Activated CD4-positive, alpha-beta T cell treated with anti-CD3 and anti-CD28 coated beads, Interleukin-2, Interleukin-6, amounts not matched to agents 100 ng/mL and 50 ng/mL, durations not matched to agents 16 hours and 8 hours (primary cell): Measurements from ENCODE around the gene PALMD.

Experiments used
- DNase-seq: peaks from one replicate; pipeline ENCODE4 v3.0.0-alpha.2; 2020

The PALMD gene

GRCh38 chr1:99661780-99662179 is 15.9 kb downstream of the PALMD start:
- DNase-seq, result no peak

GRCh38 chr1:99662539-99663080 is 16.7 kb downstream of the PALMD start:
- no peak for DNase-seq

- DNase-seq, result no peak
Measured at GRCh38 chr1:99663501-99663900, 17.6 kb downstream of the PALMD start.

- DNase-seq, result no peak
Measured at GRCh38 chr1:99665212-99665611, 19.3 kb downstream of the PALMD start.

- DNase-seq, result no peak
Measured at GRCh38 chr1:99669376-99669775, 23.5 kb downstream of the PALMD start.

- no peak for DNase-seq
Measured at GRCh38 chr1:99669821-99670220, 23.9 kb downstream of the PALMD start.

GRCh38 chr1:99670583-99670982 is 24.7 kb downstream of the PALMD start:
- no peak for DNase-seq

GRCh38 chr1:99672038-99672437 is 26.1 kb downstream of the PALMD start:
- no peak for DNase-seq

GRCh38 chr1:99672530-99673213 is 26.8 kb downstream of the PALMD start:
- DNase-seq, result no peak

GRCh38 chr1:99673315-99673714 is 27.4 kb downstream of the PALMD start:
- no peak for DNase-seq

- peak; percentile 12 for DNase-seq
Measured at GRCh38 chr1:99674115-99675064, 28.5 kb downstream of the PALMD start.

GRCh38 chr1:99675292-99675691 is 29.4 kb downstream of the PALMD start:
- no peak for DNase-seq

GRCh38 chr1:99675994-99676393 is 30.1 kb downstream of the PALMD start:
- DNase-seq, result no peak

GRCh38 chr1:99676876-99677275 is 31.0 kb downstream of the PALMD start:
- DNase-seq, result no peak

GRCh38 chr1:99677416-99677815 is 31.5 kb downstream of the PALMD start:
- DNase-seq, result no peak

- no peak for DNase-seq
Measured at GRCh38 chr1:99680270-99680669, 34.4 kb downstream of the PALMD start.

GRCh38 chr1:99681583-99681982 is 35.7 kb downstream of the PALMD start:
- DNase-seq, result no peak

GRCh38 chr1:99682291-99682751 is 36.4 kb downstream of the PALMD start:
- DNase-seq, result no peak

- peak; percentile 65 for DNase-seq
Measured at GRCh38 chr1:99685516-99686180, 39.7 kb downstream of the PALMD start.

- DNase-seq, result no peak
Measured at GRCh38 chr1:99691175-99691574, 45.3 kb downstream of the PALMD start.

GRCh38 chr1:99696616-99697015 is 50.7 kb downstream of the PALMD start:
- no peak for DNase-seq

GRCh38 chr1:99697580-99697979 is 51.7 kb downstream of the PALMD start:
- DNase-seq, result no peak

- no peak for DNase-seq
Measured at GRCh38 chr1:99700020-99700419, 54.1 kb downstream of the PALMD start.
